NCI-H1092 (cell line): Measurements from ENCODE around the gene TNIP1.

Source experiments
- DNase-seq: peaks from one replicate; lab custom pipeline; 2025; lab: John Stamatoyannopoulos, UW

Gene TNIP1

DNA sequence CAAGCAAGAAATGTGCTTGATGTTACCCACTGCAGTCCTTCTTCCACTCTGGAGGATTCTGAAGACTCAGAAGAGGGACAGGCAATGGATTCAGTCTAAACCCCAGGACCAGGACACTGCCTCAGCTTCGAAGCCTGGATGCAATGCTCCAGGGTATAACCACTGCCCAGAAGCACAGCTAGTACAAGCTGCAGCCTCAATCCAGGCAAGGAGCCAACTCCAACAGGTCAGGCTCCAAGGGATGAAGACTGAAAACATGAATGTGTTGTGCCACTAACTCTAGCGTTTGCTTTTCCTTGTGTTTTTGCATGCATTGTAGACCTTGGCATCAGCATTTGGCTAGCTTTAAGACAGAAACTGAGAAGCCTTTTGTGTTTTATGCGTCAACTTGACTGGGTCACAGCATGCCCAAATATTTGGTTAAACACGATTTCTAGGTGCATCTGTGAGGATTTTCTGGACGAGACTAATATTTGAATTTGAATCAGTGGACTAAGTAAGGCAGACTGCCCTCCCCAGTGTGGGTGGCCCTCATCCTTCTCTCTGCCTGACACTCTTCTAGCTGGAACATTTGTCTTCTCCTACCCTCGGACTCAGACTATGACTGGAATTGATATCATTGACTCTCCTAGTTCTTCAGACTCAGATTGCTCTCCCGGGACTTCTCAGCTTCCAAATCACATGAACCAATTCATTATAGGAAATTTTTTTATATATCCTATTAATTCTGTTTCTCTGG is 81.0 kb downstream of the TNIP1 start:
- peak; percentile 45 for DNase-seq

DNA sequence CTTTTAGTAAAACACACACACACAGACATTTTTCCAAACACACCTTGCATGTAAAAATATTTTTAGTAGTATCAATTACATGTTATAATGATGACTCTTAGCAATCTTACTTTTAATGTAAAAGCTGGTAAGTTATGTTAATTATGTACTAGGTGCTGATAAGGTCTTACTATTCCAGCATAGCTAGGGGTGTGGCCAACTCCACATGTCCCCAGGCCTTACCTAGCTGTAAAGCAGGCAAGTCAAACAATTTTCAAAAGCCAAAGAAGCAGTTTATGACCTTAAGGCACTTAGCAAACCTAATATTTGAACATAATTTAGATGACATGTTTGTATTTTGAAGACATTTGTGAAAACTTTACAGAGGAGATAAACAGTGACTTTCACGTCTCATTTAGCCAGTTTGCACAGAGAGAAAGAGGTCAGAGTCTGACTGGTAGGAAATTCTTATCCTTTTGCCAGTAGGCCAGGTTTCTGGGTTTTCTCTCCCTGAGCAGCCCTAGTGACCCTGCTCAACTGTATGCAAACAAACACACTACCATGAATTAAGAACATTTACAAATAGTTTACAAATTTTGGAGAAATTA is 86.9 kb downstream of the TNIP1 start:
- no peak for DNase-seq

DNA sequence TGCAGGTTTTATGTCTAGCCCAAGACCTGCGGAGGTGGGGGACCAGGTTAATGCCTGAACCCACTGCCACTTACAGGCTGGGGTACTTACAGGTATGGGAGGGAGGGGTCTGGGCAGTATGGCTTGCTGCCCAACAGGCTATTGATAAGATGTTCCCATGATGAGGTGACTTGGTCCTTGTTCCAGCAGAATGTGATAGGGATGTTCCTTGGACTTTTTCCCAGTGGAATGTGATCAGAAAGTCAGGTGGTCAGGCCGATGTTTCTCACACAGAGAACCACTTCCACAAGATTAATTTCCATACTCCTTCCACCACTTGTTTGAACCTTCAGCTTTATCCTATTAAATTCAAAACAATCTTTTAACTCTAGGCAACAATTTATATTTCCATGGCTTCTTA is 87.4 kb downstream of the TNIP1 start:
- DNase-seq, result no peak

DNA sequence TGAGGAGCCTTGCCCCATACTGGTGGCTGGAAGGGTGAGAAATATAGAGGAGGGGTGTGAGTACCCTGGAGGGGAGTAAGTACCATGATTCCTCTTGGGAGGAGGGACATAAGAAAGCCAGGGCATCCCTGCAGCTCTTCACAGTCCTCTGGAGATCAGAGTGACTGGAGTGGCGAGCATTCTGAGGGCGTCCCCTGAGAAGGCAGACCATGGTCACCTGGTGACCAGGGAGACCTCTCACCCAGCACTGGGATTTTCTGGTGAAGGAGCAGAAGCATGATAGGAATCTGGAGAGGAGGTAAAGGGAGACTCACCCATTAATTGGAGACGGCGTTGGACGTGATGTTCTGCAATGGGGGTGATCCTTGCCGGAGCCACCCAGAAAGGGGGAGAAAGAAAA is 88.1 kb downstream of the TNIP1 start:
- DNase-seq, result no peak

DNA sequence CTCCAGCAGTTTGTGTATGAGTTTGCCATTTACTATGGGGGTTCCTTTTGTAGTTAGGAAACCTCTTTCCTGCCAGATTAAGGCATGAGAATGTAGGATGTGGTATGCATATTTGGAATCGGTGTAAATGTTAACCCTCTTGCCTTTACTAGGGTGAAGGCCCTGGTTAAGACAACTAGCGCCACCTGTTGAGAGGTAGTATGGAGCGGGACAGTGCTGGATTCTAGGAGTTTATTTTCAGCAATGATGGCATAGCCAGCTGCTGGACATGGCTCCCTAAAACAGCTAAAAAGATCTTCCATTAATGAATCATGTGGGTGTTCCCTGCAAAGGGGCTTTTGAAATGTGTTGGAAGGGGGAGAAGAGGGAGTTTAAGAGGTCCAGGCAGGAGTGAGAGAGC is 91.1 kb downstream of the TNIP1 start:
- no peak for DNase-seq

DNA sequence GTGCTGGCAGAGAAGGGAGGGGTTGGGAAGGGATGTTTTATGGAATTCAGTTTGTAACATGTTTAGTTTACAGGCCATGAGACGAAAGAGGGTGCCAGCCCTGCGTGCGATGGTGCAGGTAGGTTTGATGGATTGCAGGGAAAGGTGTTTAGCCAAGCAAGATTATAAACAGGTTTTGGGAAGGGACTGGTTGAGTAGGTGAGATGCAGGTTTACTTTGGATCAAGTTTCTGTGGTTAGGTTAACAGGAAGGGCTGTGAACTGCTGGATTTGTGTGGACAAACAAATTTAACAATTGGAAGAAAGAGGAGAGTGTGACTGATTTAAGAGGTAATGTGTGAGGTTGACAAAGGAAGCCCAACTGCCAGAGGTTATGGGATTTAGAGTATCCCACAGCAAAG is 93.1 kb downstream of the TNIP1 start:
- no peak for DNase-seq
